PC-3 (cell line): ENCODE results near the gene AHCTF1. TPM values are rescaled to one million over a fixed set of nuclear protein-coding genes. Genes with fewer than 3 reads are reported as not detected.

ENCODE experiments used
- ATAC-seq: fragments of 200-7000 bp; cut with Tn5 transposase; 2 replicates; pipeline ENCODE4 v1.9.1; 2020; ENCODE audit warnings: mild to moderate bottlenecking, moderate library complexity
- BruUV-seq: library from RNA; stranded (reverse); fragments of 400-500 nt; replicated peaks from 2 replicates; lab custom pipeline; 2021; lab: Mats Ljungman, UMichigan
- CTCF ChIA-PET: fragments of 300-600 bp; sonication (Branson Sonifier 250); formaldehyde crosslinking; loops from one replicate; lab custom pipeline; 2022; ENCODE audit warnings: antibody characterized with exemption; lab: Charles Lee
- POLR2A ChIA-PET: fragments of 300-600 bp; sonication (Branson Sonifier 250); formaldehyde crosslinking; loops from one replicate; lab custom pipeline; 2022; ENCODE audit warnings: antibody characterized with exemption; ENCODE audit not compliant: unreplicated experiment; lab: Charles Lee
- DNase-seq: peaks from one replicate; pipeline ENCODE4 v3.0.0-alpha.2; 2015
- H2AFZ ChIP-seq: fragments of 300-600 bp; sonication (generic); 2 replicates; pipeline ENCODE4 v1.6.0; 2016; ENCODE audit warnings: antibody characterized with exemption, low read length
- H3F3A ChIP-seq: fragments of 300-600 bp; sonication (generic); one replicate; pipeline ENCODE4 v1.6.0; 2017; ENCODE audit warnings: antibody characterized with exemption, low read length, control low read depth, mild to moderate bottlenecking; ENCODE audit not compliant: unreplicated experiment
- H3K27ac ChIP-seq: fragments of 300-600 bp; sonication (generic); 2 replicates; pipeline ENCODE4 v1.5.1; 2016; ENCODE audit warnings: mild to moderate bottlenecking, low read length
- H3K27me3 ChIP-seq: fragments of 300-600 bp; sonication (generic); 2 replicates; pipeline ENCODE4 v1.6.1; 2016; ENCODE audit warnings: low read length, mixed read lengths
- H3K36me3 ChIP-seq: fragments of 300-600 bp; sonication (generic); 2 replicates; pipeline ENCODE4 v1.6.1; 2016; ENCODE audit warnings: low read depth, mixed run types, low read length, mixed read lengths
- H3K4me1 ChIP-seq: fragments of 300-600 bp; sonication (generic); 2 replicates; pipeline ENCODE4 v1.5.1; 2016; ENCODE audit warnings: low read length; ENCODE audit not compliant: insufficient read depth
- H3K4me2 ChIP-seq: fragments of 300-600 bp; sonication (generic); 2 replicates; pipeline ENCODE4 v1.6.0; 2016; ENCODE audit warnings: low read length
- H3K4me3 ChIP-seq: fragments of 300-600 bp; sonication (generic); 2 replicates; pipeline ENCODE4 v1.5.1; 2016; ENCODE audit warnings: mild to moderate bottlenecking, low read length, mixed read lengths
- H3K79me2 ChIP-seq: fragments of 300-600 bp; sonication (generic); 2 replicates; pipeline ENCODE4 v1.6.1; 2017; ENCODE audit warnings: low read length, mixed read lengths
- H3K9ac ChIP-seq: fragments of 300-600 bp; sonication (generic); 2 replicates; pipeline ENCODE4 v1.6.0; 2016; ENCODE audit warnings: mild to moderate bottlenecking, low read length
- H3K9me2 ChIP-seq: fragments of 300-600 bp; sonication (generic); replicated peaks from 2 replicates; pipeline ENCODE4 v1.6.1; 2016; ENCODE audit warnings: mixed run types, low read length, mixed read lengths
- H3K9me3 ChIP-seq: fragments of 300-600 bp; sonication (generic); 2 replicates; pipeline ENCODE4 v1.6.1; 2016; ENCODE audit warnings: low read length, mixed read lengths
- H4K20me1 ChIP-seq: fragments of 300-600 bp; sonication (generic); 2 replicates; pipeline ENCODE4 v1.6.1; 2016; ENCODE audit warnings: low read length, mixed read lengths
- CTCF ChIP-seq: fragments of 300-600 bp; sonication (generic); conservative IDR thresholded peaks from 2 replicates; pipeline ENCODE4 v1.5.1; 2017; ENCODE audit warnings: antibody characterized with exemption, low read depth, mild to moderate bottlenecking, low read length
- EZH2 ChIP-seq: fragments of 300-600 bp; sonication (generic); IDR thresholded peaks from one replicate; pipeline ENCODE4 v1.6.1; 2017; ENCODE audit warnings: antibody characterized with exemption, mild to moderate bottlenecking, low read length; ENCODE audit not compliant: unreplicated experiment
- EZH2phosphoT487 ChIP-seq: fragments of 300-600 bp; sonication (generic); IDR thresholded peaks from 2 replicates; pipeline ENCODE4 v1.6.1; 2018; ENCODE audit warnings: mild to moderate bottlenecking, antibody characterized with exemption, low read length, borderline replicate concordance
- intact Hi-C: fragments of 100-400 bp; cut with micrococcal nuclease; formaldehyde crosslinking; loops from 2 replicates; pipeline ENCODE4 v1.9.0; 2023
- total RNA-seq: library from RNA; depleted of rRNA; stranded (reverse); fragments of >200 nt; gene quantifications from 2 replicates; pipeline ENCODE4 v1.2.3, GENCODE V29; 2014

The AHCTF1 gene
- total RNA-seq, 1 experiment from 2014 or later = 38.0 TPM

GRCh38 chr1:246954126-246954525 lies 22.4 kb upstream of the AHCTF1 start:
- Histone ChIP-seq H3K9me3 (no peaks in the 10 kb centered on the region), H3K27me3 (no peaks in the 10 kb centered on the region), H3K27ac (no peak overlapping the region), H3K79me2 (no peaks in the 10 kb centered on the region), H4K20me1 (no peaks in the 10 kb centered on the region), H3K36me3 (peaks cover 5% of the 10 kb centered on the region; the same call in 1 of the 2 replicates), H3K9me2 (no peaks in the 10 kb centered on the region), H3K9ac (no peak overlapping the region), H3K4me2 (no peak overlapping the region), H3K4me3 (no peak overlapping the region), H2AFZ (no peak overlapping the region), H3K4me1 (no peaks in the 10 kb centered on the region), H3F3A (no peaks in the 10 kb centered on the region)
- no TSS peak for BruUV-seq
- TF ChIP-seq EZH2phosphoT487 (no peak), EZH2 (no peak), CTCF (no peak)
- ATAC-seq = no peak
- no peak for DNase-seq
- ChIA-PET POLR2A (no interaction called here), CTCF (no interaction called here)
- intact Hi-C loops = no loop called here

GRCh38 chr1:246951413-246951812 lies 19.7 kb upstream of the AHCTF1 start:
- no peaks in the 10 kb centered on the region for H3K9me2 ChIP-seq
- CTCF ChIA-PET = no interaction called here
- no peak for ATAC-seq

More at GRCh38 chr1:246951413-246951812, 19.7 kb upstream of the AHCTF1 start:
- Histone ChIP-seq H3F3A (no peaks in the 10 kb centered on the region), H2AFZ (no peak overlapping the region), H3K9ac (no peak overlapping the region), H3K27me3 (no peaks in the 10 kb centered on the region), H3K9me3 (no peaks in the 10 kb centered on the region), H3K4me3 (no peak overlapping the region), H3K79me2 (no peaks in the 10 kb centered on the region), H3K36me3 (peaks cover 5% of the 10 kb centered on the region; the same call in 1 of the 2 replicates), H3K4me2 (no peak overlapping the region), H3K27ac (no peak overlapping the region), H4K20me1 (no peaks in the 10 kb centered on the region), H3K4me1 (no peaks in the 10 kb centered on the region)
- BruUV-seq = no TSS peak
- POLR2A ChIA-PET = no interaction called here
- DNase-seq = no peak
- TF ChIP-seq EZH2phosphoT487 (no peak), CTCF (no peak), EZH2 (no peak)
- intact Hi-C loops = no loop called here
